Measurements from ENCODE around the gene COPE.
A peak's percentile ranks its signal among the peaks of the same experiment; 100 is the strongest.
"Not testable (repeated sequence)": the region's sequence is repeated elsewhere in the genome, so short reads cannot be mapped to it uniquely, and the experiment has no call there.

The COPE gene

DNA sequence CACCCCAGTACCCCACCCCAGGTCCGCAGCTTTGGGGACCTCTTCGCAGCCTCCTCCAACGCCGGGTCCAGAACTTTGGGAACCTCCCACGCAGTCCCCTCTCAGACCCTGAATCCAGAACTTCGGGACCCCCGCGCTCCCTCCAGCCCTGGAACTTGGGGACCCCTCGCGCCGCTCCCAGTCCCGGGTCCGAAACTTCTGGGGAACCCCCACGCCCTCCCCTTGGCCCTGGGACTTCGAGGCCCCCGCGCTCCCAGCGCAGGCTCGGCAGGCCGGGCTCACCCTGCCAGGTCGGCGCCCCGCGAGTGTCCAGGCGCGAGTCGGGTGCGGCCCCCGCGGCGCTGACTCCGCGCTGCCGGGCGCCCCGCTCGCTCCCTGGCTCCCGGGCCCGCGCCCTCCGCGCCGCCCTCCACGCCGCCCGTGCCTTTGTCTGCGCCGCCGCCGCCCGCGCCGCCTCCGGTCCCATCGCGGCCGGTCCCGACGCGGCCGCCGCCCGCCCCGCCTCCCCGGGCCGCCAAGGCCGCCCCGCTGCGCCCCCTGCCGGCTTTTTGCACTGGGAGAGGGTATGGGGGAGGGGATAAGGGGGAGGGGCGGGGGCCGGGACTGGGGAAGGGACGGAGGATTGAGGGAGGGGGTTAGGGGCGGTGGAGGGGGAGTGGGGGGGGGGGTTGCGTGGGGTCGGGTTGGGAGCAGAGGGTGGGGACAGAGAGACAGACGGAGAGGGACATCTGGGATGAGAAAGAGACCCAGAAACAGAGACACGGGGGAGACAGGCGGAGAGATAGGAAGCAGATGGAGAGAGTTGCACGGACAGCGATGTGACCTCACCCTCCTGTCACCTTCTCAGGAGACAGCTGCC, 21.8 kb upstream of the COPE start, which contains the start of gene HOMER3:
HOMER3 (minus strand) TSS at position 449 of the 859 bp plus-strand sequence. CDS start 2,235 bp downstream, outside the sequence.
- peak; percentile 77 for DNase-seq

DNA sequence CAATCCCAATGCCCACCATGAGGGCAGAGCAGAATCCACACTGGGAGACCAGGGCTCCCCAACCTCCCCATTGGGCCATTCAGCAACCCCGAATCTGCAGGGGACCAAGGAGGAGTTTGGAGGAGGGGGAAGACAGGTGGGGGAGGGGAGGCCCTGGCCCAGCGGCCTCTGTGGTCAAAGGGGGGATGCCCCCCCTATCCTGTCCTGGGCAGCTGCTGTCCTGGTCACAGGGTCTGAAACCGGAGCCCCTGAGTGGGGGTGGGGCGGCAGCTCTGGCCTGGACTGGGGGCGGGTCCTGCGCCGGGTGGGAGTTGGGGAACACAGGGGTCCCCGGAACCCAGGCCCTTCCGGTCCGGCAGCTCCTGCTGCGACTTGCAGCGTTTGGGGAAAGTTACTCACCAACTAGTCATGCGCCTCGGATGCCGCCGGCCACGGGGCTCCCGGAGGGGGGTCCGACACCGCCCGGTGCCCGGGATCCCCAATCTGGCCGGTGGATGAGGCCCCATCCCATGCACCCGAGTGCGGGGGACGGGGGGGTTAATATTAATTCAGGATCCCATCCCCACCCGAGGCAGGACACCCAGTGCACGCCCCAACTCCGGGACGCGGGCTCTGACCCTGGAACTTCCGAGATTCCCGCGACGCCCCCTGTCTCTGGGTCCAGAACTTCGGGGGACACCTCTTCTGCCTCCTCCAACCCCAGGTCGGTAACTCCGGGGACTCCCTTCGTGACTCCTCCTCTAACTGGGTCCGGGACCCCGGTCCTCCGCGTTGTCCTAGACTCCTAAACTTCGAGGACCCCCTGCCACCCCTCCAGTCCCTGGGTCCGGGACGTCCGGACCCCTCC, 21.0 kb upstream of the COPE start:
- no peak for DNase-seq

DNA sequence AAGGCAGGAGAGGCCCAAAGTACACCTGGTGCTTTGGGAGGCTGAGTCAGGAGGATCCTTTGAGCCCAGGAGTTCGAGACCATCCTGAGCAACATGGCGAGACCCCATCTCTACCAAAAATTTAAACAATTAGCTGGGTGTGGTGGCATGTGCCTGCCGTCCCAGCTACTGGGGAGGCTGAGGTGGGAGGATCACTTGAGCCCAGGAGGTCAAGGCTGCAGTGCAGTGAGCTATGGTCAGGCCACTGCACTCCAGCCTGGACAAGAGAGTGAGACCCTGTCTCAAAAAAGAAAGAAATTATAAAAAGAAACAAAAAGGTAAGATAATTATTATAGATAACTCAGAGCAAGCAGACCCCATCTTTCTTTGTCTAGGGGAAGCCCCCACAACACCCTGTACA, 20.0 kb upstream of the COPE start:
- no peak for DNase-seq

DNA sequence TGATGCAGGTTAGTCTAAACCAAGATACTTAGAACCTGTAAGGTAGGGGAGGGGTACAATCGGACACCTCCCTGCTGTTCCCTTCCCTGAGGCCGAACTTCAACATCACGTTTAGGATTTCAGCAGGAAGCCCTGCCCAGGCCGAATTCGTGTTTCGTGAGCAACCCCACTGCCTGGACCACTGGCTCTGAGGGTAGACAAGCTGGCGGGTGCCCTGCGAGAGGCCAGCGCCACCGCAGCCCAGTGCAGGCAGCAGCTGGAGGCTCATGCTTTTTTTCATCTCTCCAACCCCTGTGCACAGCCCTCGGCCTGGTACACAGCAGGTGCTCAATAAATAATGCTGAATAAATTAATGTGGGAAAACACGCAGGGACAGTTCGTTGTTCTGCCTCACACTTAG, 14.1 kb upstream of the COPE start:
- no peak for DNase-seq

- peak; percentile 84 for DNase-seq
Observed at GRCh38 chr19:18932216-18932841, 13.1 kb upstream of the COPE start.

DNA sequence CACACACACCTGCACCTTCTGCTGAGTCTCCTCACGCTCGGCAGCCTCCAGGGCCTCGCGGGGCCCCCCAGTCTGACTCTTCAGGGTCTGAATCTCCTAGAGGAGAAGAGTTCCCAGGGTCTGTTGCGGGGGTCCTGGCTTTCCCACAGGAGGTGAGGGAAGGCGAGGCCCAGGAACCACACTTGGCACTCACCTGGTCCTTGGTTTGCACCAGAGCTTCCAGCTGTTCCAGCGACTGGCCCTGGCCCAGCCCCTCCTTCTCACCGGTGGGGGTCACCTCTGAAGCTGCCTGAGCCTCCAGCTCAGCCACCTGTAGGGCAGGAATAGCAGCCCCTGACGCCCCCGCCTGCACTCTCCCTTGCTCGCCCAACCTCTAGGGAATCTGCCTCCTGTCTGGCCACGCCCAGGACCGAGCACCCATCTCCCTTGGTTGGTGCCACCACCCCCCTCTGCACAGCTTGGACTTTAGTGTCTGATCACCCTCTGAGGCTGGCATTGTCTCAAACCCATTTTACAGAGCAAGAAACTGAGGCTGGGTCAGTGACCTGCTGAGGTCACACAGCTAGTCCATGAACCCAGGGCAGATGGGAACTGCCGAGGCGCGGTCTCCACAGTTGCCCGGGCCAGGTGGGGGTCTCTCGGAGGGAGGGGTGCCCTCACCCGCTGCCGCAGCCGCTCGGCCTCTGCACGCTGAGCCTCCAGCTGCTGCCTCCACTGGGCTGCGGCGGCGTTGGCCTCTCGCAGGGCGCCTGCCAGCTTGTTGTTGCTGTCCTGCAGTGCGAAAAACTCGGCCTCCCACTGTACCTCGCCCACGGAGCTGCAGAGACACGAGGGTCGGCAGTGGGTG, 12.4 kb upstream of the COPE start:
- DNase-seq: no peak

DNA sequence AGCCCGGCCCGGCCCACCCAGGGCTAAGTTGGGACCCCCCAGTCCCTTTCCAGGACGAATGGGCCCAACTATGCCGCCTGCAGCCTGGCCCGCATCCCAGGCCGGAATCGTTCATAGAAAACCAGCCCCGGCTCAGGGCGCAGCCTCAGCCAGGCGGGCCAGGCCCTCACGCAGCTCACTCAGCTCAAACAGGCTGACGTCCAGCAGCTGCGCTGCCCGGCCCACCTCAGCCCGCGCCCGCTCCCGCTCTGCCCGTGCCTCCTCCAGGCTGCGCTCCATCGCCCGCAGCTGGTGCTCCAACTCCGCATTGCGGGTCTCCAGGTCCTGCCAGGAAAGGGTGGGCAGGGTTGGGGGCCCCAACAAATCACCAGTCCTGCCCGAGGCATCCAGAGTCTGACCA, 10.1 kb upstream of the COPE start:
- DNase-seq: no peak

DNA sequence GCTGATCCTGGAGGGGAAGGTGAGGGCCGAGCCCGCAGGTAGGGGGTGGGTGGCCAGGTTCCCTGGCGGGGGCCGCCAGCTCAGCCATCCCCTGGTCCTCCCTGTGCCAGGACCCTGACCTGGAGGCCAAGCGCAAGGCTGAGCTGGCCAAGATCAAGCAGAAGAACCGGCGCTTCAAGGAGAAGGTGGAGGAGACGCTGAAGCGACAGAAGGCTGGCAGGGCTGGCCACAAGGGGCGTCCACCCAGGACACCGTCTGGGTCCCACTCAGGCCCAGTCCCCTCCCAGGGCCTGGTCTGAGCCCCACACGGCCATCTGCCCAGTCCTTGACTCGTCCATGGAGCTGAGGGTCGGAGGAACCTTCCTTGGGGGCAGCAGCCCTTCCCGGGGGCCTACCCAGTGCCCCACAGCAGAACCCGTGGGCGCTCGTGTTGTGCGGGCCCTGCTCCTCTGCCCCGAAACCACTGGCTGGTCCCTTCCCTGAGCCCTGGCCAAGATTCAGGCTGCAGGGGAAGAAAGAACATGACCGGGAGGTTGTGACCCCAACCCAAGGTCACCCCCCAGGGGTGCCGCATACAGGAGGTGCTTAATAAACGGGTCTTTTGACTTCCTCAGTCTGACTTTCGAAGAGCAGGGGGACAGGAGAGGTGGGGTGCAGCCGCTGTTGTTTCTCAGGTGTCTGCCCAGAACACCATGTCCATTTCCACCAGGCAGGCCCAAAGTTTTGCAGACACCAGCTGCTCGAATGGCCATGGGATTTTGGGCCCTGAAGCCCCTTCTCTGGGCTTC, 9.0 kb upstream of the COPE start:
- no peak for DNase-seq

DNA sequence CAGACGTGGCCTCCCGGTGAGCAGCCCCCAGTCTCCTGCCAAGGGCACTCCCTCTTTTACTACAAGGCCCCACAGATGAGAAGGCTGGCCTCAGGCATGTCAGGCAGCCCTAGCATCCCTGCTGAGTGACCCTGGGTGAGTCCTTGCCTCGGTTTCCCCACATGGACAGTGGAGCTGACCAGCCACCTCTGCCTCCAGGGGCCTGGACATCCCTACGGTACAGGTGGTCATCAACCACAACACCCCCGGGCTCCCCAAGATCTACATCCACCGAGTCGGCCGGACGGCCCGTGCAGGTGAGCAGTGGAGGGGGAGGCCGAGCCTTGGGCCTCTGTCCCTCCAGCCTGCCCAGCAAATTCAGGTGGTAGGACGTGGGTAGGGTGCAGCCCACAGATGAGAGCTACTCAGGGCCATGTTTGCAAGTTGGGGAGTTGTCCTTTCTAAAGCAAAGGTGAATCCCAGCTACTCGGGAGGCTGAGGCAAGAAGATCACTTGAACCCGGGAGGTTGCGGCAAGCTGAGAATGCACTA, 5.6 kb upstream of the COPE start:
- no peak for DNase-seq

DNA sequence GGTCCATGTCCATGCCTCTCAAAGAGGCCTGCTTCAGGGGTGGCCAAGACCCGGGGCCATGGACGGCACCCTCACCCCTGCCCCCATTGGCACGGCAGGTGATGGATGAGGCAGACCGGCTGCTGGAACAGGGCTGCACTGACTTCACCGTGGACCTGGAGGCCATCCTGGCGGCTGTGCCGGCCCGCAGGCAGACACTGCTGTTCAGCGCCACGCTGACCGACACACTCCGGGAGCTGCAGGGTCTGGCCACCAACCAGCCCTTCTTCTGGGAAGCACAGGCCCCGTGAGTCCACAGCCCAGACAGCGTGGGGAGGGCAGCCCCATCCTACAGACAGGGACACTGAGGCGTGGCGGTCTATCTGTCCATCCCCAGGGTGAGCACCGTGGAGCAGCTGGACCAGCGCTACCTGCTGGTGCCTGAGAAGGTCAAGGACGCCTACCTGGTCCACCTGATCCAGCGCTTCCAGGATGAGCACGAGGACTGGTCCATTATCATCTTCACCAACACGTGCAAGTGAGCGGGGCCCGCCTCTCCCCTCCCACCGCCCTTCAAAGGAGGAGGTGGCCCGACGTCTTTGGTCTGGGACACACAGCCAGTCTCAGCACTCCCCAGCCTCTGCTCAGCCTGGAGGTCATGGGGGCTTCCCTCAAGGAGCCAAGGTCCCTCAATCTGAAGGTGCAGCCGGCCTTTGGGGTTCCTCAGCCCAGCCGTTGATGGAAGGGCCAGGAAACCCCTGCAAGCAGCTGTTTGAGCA, 3.2 kb upstream of the COPE start:
- DNase-seq: no peak

- no peak for DNase-seq
Observed at GRCh38 chr19:18921593-18921992, 2.4 kb upstream of the COPE start.

GRCh38 chr19:18920400-18920799, 1.2 kb upstream of the COPE start:
- no peak for DNase-seq

- no peak for DNase-seq
Observed at GRCh38 chr19:18919900-18920214, 670 bp upstream of the COPE start.

DNA sequence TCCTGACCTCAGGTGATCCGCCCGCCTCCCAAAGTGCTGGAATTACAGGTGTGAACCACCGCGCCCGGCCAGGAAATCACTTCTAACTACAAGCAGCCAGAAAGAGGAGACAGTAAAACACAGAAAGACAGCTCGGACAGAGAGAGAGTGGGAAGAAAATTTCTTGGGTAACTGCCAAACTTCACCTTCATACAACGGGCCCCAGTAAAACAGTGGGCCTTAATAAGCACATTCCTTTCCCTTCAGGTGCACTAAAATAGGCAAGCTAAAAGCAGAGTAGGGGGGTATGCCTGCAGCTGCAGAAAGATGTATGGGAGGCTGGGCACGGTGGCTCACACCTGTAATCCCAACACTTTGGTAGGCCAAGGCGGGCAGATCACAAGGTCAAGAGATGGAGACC, 1.6 kb downstream of the COPE start:
- DNase-seq: not testable (repeated sequence)

- peak; percentile 37 for DNase-seq
Observed at GRCh38 chr19:18915639-18916038, 3.5 kb downstream of the COPE start.

DNA sequence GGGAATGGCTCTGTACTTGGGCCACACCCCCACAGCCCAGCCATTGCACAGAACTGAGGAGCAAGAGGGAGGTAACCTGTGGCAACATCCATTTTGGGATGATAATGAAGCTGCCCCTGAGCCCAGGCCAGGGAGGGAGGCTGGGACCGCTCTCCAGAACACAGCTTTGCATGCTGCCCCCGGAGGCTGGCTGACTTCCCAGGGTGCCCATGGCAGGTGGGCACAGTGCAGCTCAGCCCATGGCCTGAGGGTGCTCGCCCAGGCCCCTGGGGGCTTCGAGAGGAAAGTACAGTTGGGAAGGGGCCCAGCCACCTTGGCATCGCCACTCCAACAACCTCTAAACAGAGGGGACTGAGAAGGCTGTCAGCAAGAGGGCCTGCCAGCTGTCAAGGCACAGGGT, 5.7 kb downstream of the COPE start:
- no peak for DNase-seq

DNA sequence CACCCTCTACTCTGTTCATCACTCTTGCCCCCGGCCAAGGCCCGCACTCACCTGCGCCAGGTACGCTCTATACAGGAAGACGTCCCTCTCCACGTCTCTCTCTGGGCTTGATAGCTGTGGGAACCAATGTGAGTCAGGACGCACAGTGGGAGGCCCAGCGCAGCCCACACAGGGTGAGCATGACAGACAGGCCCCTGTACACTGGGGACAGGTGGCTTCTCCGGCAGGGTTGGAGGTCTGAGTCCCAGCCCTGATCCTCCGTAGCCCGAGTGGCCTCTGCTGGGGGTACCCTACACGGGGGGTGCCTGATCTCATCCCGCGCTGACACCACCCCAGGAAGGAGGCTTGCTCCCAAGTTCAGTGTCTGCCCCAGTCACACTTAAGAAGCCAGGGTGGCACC, 6.3 kb downstream of the COPE start:
- DNase-seq: no peak

DNA sequence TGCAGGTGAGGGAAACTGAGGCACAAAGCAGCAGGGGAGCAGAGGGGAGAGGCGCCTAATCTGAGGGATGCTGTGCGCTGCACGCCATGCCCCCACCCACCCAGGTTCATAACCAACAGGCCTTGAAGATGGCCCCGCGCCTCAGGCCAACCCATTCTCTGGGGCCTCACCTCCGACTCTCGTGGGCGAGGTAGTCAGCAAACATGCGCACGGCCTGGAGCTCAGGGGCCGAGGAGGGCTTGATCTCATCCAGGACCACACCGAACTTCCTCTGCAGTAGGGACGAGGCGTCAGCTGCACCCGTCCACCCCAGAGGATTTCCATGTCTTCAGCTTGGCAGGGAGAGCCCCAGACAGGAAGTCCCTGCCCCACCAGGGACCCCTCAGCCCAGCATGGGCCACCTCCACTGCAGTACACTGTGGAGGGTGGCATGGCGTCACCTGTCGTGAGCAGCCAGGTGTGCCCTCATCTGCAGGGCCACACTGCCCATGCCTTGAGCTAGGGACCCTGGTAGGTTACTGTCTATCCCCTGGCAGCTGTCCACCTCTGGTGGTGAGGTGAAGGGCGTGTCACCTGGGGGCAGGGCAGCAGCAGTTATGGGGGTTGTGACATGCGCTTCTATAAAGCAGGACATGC, 8.3 kb downstream of the COPE start:
- no peak for DNase-seq

DNA sequence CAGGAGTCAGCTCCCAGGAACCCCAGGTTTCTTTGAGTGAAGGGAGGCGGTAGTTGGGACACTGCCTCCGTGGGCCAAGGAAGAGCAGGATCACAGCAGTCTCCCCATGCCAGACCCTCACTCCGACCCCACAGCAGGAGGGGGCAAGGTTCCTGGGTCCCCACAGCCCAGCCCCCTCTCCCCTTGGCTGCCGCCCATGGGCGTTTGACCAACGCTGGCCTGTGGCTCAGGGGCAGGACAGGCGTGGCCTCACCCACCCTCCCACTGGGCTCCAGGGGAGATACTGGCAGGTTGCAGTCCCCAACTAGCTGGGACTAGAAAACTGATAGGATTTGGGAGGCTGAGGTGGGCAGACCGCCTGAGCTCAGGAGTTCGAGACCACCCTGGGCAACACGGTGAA, 9.2 kb downstream of the COPE start:
- no peak for DNase-seq

GRCh38 chr19:18908917-18909619, 10.1 kb downstream of the COPE start:
- no peak for DNase-seq
